ENCODE data around the gene SPTBN1. TPM values are rescaled to one million over a fixed set of nuclear protein-coding genes. Genes with fewer than 3 reads are reported as not detected.

SPTBN1 gene
- total and polyA plus RNA-seq, 3 experiments from 2014 or later, result 38.4 to 49.2 (median 38.5) TPM

DNA sequence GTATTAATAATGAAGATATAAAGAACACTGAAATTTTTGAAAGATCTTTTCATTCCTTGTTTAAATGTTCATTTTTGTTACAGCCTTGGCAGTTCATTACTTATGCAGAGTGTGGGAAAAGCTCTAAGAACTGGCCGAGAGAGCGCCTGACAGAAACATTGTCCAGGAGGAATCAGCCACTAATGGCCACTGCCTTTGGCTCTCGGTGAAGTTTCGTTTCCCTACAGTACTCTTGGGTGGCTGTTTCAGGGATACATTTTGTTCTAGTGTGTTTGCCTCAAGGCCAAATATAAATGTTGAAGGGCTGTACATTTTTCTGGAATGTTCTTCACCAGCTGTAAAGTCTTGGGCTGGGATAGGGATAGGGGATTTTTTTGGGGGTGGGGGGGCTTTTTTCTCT is 10.7 kb downstream of the SPTBN1 start:
- no peak for DNase-seq
- Mint-ChIP-seq H3K4me3 (no peak overlapping the region), H3K27me3 (peaks cover 11 to 35% of the 10 kb centered on the region in 2 donors), H3K36me3 (no peaks in the 10 kb centered on the region), H3K27ac (no peak overlapping the region), H3K4me1 (no peaks in the 10 kb centered on the region), H3K9me3 (peaks cover 0 to 3% (median 0%) of the 10 kb centered on the region in 5 donors)
- H3K27ac ChIP-seq (ENCODE audit: low read depth, low read length), result no peak overlapping the region
- H3K27me3 ChIP-seq (ENCODE audit: insufficient read depth, low read length, poor library complexity, severe bottlenecking), result no peaks in the 10 kb centered on the region
- ChIA-PET POLR2A (no interaction called here), CTCF (no interaction called here)
- H3K4me3 ChIP-seq (ENCODE audit: low read length), result no peak overlapping the region
- H3K4me1 ChIP-seq (ENCODE audit: insufficient read depth, low read length), result no peaks in the 10 kb centered on the region
- H3K36me3 ChIP-seq (ENCODE audit: insufficient read depth, low read length), result no peaks in the 10 kb centered on the region
- H3K9me3 ChIP-seq (ENCODE audit: low read length), result no peaks in the 10 kb centered on the region

DNA sequence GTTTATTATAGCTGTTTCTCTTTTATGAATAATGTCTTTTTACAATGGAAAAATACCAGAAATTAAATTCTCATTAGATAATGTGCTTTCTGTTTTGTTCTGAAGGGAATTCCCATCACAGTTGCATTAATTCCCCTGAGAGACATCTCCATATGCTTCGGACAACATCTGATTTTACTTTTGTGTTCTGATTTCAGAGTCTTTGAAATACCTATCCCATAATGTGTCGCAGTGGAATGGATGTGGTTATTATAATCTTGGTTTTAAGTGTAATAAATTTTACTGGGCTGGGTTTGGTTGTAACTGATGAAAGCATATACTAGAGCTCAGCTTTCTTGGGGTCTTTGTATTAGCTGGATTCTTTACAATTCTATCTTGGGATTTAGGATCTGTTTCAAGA is 12.5 kb downstream of the SPTBN1 start:
- H3K4me1 ChIP-seq (ENCODE audit: insufficient read depth, low read length), result no peaks in the 10 kb centered on the region
- ChIA-PET CTCF (no interaction called here), POLR2A (no interaction called here)
- H3K27me3 Mint-ChIP-seq, result peaks cover 7 to 23% of the 10 kb centered on the region in 2 donors
- H3K9me3 Mint-ChIP-seq, result peaks cover 0 to 3% (median 0%) of the 10 kb centered on the region in 5 donors
- DNase-seq, result no peak
- H3K4me1 Mint-ChIP-seq, result no peaks in the 10 kb centered on the region
- H3K9me3 ChIP-seq (ENCODE audit: low read length), result no peaks in the 10 kb centered on the region
- H3K27me3 ChIP-seq (ENCODE audit: insufficient read depth, low read length, poor library complexity, severe bottlenecking), result no peaks in the 10 kb centered on the region
- no peak overlapping the region for H3K27ac Mint-ChIP-seq
- no peak overlapping the region for H3K4me3 Mint-ChIP-seq
- no peaks in the 10 kb centered on the region for H3K36me3 ChIP-seq (ENCODE audit: insufficient read depth, low read length)
- H3K36me3 Mint-ChIP-seq, result no peaks in the 10 kb centered on the region
- H3K27ac ChIP-seq (ENCODE audit: low read depth, low read length), result no peak overlapping the region
- H3K4me3 ChIP-seq (ENCODE audit: low read length), result no peak overlapping the region

DNA sequence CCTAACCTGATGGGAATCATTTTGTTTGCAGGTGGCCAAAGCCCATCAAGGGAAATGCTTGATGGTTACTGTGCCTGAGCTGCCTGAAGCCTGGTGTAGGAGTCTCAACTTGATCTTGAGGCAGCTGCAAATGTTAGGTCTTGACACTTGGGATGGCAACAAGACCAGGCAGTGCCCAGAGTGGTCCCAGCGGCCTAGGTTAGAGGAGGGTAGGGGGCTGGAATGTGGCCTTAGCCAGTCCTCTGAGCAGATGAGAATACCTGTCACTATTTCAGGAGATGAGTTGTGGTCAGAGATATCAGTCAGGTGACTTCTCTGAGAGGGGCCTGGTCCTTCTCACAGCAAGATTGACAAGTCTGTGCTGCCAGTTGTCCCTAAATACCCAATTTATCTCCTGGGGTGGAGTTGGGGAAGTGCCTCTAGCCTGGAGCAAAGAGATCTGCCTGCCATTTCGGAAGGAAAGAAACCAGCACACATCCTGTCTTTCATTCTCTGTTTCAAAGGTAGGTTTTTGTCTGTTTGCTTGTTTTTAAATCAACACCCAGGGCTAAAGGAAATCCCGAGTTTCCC is 13.4 kb downstream of the SPTBN1 start:
- Histone ChIP-seq H3K27ac (ENCODE audit: low read depth, low read length) (no peak overlapping the region), H3K4me1 (ENCODE audit: insufficient read depth, low read length) (no peaks in the 10 kb centered on the region), H3K4me3 (ENCODE audit: low read length) (no peak overlapping the region), H3K9me3 (ENCODE audit: low read length) (no peaks in the 10 kb centered on the region), H3K27me3 (ENCODE audit: insufficient read depth, low read length, poor library complexity, severe bottlenecking) (no peaks in the 10 kb centered on the region), H3K36me3 (ENCODE audit: insufficient read depth, low read length) (no peaks in the 10 kb centered on the region)
- peaks cover 0 to 3% (median 0%) of the 10 kb centered on the region in 5 donors for H3K9me3 Mint-ChIP-seq
- no peaks in the 10 kb centered on the region for H3K4me1 Mint-ChIP-seq
- no peaks in the 10 kb centered on the region for H3K36me3 Mint-ChIP-seq
- peak overlapping the region in 1 of 8 donors; percentile 23 for H3K27ac Mint-ChIP-seq
- no peak overlapping the region for H3K4me3 Mint-ChIP-seq
- CTCF ChIA-PET, result no interaction called here
- POLR2A ChIA-PET, result no interaction called here
- peaks cover 7 to 16% of the 10 kb centered on the region in 2 donors for H3K27me3 Mint-ChIP-seq
- DNase-seq, result no peak

GRCh38 chr2:54470266-54470938 is 14.3 kb downstream of the SPTBN1 start:
- DNase-seq, result no peak
- ChIA-PET POLR2A (no interaction called here), CTCF (no interaction called here)
- Mint-ChIP-seq H3K27me3 (peaks cover 7 to 10% of the 10 kb centered on the region in 2 donors), H3K27ac (peak overlapping the region in 1 of 8 donors; percentile 12), H3K4me1 (no peaks in the 10 kb centered on the region), H3K4me3 (no peak overlapping the region), H3K9me3 (peaks cover 0 to 3% (median 0%) of the 10 kb centered on the region in 5 donors), H3K36me3 (no peaks in the 10 kb centered on the region)
- H3K4me3 ChIP-seq (ENCODE audit: low read length), result no peak overlapping the region
- no peaks in the 10 kb centered on the region for H3K4me1 ChIP-seq (ENCODE audit: insufficient read depth, low read length)
- no peaks in the 10 kb centered on the region for H3K9me3 ChIP-seq (ENCODE audit: low read length)
- no peaks in the 10 kb centered on the region for H3K27me3 ChIP-seq (ENCODE audit: insufficient read depth, low read length, poor library complexity, severe bottlenecking)
- H3K27ac ChIP-seq (ENCODE audit: low read depth, low read length), result no peak overlapping the region
- no peaks in the 10 kb centered on the region for H3K36me3 ChIP-seq (ENCODE audit: insufficient read depth, low read length)

- Mint-ChIP-seq H3K4me3 (no peak overlapping the region), H3K9me3 (peaks cover 0 to 3% (median 0%) of the 10 kb centered on the region in 5 donors), H3K36me3 (no peaks in the 10 kb centered on the region), H3K4me1 (no peaks in the 10 kb centered on the region), H3K27ac (no peak overlapping the region), H3K27me3 (peaks cover 5 to 7% of the 10 kb centered on the region in 2 donors)
- Histone ChIP-seq H3K4me1 (ENCODE audit: insufficient read depth, low read length) (no peaks in the 10 kb centered on the region), H3K9me3 (ENCODE audit: low read length) (no peaks in the 10 kb centered on the region), H3K27ac (ENCODE audit: low read depth, low read length) (no peak overlapping the region), H3K4me3 (ENCODE audit: low read length) (no peak overlapping the region), H3K27me3 (ENCODE audit: insufficient read depth, low read length, poor library complexity, severe bottlenecking) (no peaks in the 10 kb centered on the region), H3K36me3 (ENCODE audit: insufficient read depth, low read length) (no peaks in the 10 kb centered on the region)
- DNase-seq, result no peak
- CTCF ChIA-PET, result no interaction called here
- POLR2A ChIA-PET, result interaction anchor here (0.7 kb wide), 1 partner anchor 122 kb away, joined by 5 read pairs; no protein-coding TSS in a partner anchor
Measured at GRCh38 chr2:54471221-54471711, 15.1 kb downstream of the SPTBN1 start.

DNA sequence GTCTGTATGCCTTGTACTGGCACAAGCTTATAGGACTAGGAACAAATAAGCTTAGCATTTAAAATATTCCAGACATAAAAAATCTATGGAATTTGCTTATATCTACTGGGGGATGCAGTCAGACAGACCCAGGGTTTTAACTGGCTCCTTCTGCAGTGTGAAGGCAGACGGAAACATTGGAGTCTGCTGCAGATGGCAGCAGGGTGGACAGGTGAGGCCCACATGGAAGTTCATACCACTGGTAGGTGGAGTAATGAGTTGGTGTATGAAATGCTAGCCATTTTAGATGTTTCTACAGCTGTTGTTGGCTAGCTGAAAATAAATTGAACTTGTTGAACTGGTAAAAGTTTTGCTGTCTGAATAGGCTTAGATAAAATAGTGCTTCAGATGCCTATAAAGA is 17.7 kb downstream of the SPTBN1 start:
- POLR2A ChIA-PET, result no interaction called here
- CTCF ChIA-PET, result no interaction called here
- H3K9me3 Mint-ChIP-seq, result peaks cover 0 to 3% (median 0%) of the 10 kb centered on the region in 5 donors

DNA sequence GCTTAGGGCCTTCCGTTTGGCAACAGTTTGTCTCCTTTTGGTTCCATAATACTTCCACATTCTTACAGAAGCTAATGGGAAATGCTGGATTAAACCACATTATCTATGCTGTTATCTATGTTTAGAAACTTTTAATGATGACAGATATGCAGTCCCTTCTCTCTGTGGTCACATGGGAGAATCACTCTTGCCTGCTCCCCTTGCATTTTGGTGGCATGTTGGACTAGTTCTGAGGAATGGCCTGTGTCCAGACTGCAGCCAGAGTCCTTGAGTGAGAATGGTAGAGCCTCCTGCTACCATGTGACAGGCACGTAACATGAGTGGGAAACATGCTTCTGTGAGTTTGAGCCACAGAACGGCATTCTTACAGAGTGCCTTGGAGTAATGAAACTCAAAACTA is 19.2 kb downstream of the SPTBN1 start:
- Mint-ChIP-seq H3K9me3 (peaks cover 0 to 5% (median 0%) of the 10 kb centered on the region in 5 donors), H3K36me3 (peaks cover 0 to 6% (median 1%) of the 10 kb centered on the region in 3 donors), H3K27me3 (peaks cover 0 to 3% of the 10 kb centered on the region in 2 donors), H3K4me1 (peaks cover 9 to 10% (median 9%) of the 10 kb centered on the region in 3 donors), H3K27ac (no peak overlapping the region), H3K4me3 (no peak overlapping the region)
- no peak for DNase-seq
- H3K27me3 ChIP-seq (ENCODE audit: insufficient read depth, low read length, poor library complexity, severe bottlenecking), result no peaks in the 10 kb centered on the region
- H3K36me3 ChIP-seq (ENCODE audit: insufficient read depth, low read length), result no peaks in the 10 kb centered on the region
- H3K27ac ChIP-seq (ENCODE audit: low read depth, low read length), result no peak overlapping the region
- no peaks in the 10 kb centered on the region for H3K9me3 ChIP-seq (ENCODE audit: low read length)
- no peaks in the 10 kb centered on the region for H3K4me1 ChIP-seq (ENCODE audit: insufficient read depth, low read length)
- H3K4me3 ChIP-seq (ENCODE audit: low read length), result no peak overlapping the region
- ChIA-PET POLR2A (no interaction called here), CTCF (no interaction called here)

More for the DNA sequence above, 17.7 kb downstream of the SPTBN1 start:
- DNase-seq, result no peak
- Histone ChIP-seq H3K4me1 (ENCODE audit: insufficient read depth, low read length) (no peaks in the 10 kb centered on the region), H3K9me3 (ENCODE audit: low read length) (no peaks in the 10 kb centered on the region), H3K27ac (ENCODE audit: low read depth, low read length) (no peak overlapping the region), H3K36me3 (ENCODE audit: insufficient read depth, low read length) (no peaks in the 10 kb centered on the region), H3K4me3 (ENCODE audit: low read length) (no peak overlapping the region), H3K27me3 (ENCODE audit: insufficient read depth, low read length, poor library complexity, severe bottlenecking) (no peaks in the 10 kb centered on the region)
- H3K36me3 Mint-ChIP-seq, result peaks cover 0 to 1% (median 0%) of the 10 kb centered on the region in 3 donors
- H3K4me1 Mint-ChIP-seq, result peaks cover 9 to 10% (median 9%) of the 10 kb centered on the region in 3 donors
- no peak overlapping the region for H3K4me3 Mint-ChIP-seq
- H3K27ac Mint-ChIP-seq, result no peak overlapping the region
- H3K27me3 Mint-ChIP-seq, result peaks cover 0 to 3% of the 10 kb centered on the region in 2 donors

DNA sequence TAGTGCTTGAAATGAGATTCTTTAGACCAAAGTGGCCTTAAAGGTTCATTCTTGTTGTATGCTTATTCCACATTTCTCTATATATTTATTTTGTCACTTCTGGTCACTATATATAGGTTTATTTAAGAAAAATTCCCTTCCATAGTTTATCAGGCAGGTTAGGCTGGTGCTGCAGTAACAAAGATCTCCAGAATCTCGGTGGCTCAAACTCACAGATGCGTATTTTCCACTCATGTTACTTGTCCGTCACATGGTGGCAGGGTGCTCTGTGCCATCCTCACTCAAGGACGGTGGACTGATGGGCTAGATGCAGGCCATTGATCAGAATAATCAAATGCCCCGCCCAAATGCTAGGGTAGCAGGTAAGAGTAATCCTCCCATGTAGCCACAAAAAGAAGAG is 19.8 kb downstream of the SPTBN1 start:
- Mint-ChIP-seq H3K9me3 (peaks cover 0 to 5% (median 0%) of the 10 kb centered on the region in 5 donors), H3K27me3 (peaks cover 0 to 3% of the 10 kb centered on the region in 2 donors), H3K27ac (peak overlapping the region in 2 of 8 donors; percentile 17 to 70), H3K36me3 (peaks cover 0 to 8% (median 1%) of the 10 kb centered on the region in 3 donors), H3K4me1 (peaks cover 9 to 10% (median 9%) of the 10 kb centered on the region in 3 donors), H3K4me3 (no peak overlapping the region)
- DNase-seq, result no peak
- CTCF ChIA-PET, result no interaction called here
- no peaks in the 10 kb centered on the region for H3K9me3 ChIP-seq (ENCODE audit: low read length)
- no peaks in the 10 kb centered on the region for H3K27me3 ChIP-seq (ENCODE audit: insufficient read depth, low read length, poor library complexity, severe bottlenecking)
- H3K36me3 ChIP-seq (ENCODE audit: insufficient read depth, low read length), result no peaks in the 10 kb centered on the region
- POLR2A ChIA-PET, result no interaction called here
- H3K27ac ChIP-seq (ENCODE audit: low read depth, low read length), result no peak overlapping the region
- H3K4me3 ChIP-seq (ENCODE audit: low read length), result no peak overlapping the region
- no peaks in the 10 kb centered on the region for H3K4me1 ChIP-seq (ENCODE audit: insufficient read depth, low read length)
